ENCODE measurements around the gene PRIM1.

Gene PRIM1

GRCh38 chr12:56695327-56696101, 56.6 kb downstream of the PRIM1 start:
- no peak for DNase-seq (ENCODE audit: low read depth)
- TF ChIP-seq, protein P1, sequence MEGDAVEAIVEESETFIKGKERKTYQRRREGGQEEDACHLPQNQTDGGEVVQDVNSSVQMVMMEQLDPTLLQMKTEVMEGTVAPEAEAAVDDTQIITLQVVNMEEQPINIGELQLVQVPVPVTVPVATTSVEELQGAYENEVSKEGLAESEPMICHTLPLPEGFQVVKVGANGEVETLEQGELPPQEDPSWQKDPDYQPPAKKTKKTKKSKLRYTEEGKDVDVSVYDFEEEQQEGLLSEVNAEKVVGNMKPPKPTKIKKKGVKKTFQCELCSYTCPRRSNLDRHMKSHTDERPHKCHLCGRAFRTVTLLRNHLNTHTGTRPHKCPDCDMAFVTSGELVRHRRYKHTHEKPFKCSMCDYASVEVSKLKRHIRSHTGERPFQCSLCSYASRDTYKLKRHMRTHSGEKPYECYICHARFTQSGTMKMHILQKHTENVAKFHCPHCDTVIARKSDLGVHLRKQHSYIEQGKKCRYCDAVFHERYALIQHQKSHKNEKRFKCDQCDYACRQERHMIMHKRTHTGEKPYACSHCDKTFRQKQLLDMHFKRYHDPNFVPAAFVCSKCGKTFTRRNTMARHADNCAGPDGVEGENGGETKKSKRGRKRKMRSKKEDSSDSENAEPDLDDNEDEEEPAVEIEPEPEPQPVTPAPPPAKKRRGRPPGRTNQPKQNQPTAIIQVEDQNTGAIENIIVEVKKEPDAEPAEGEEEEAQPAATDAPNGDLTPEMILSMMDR (conservative IDR thresholded peaks at IDR 0.05; ENCODE audit: low read depth, low read length): no peak
- H3K4me3 ChIP-seq (ENCODE audit: low read depth, low read length): no peak overlapping the region

- no peak overlapping the region for H3K4me3 ChIP-seq (ENCODE audit: low read depth, low read length)
- TF ChIP-seq, protein P1 (conservative IDR thresholded peaks at IDR 0.05; ENCODE audit: low read depth, low read length): no peak
- no peak for DNase-seq (ENCODE audit: low read depth)
These were observed 58.0 kb downstream of the PRIM1 start for GRCh38 chr12:56694161-56694560.

- peak overlapping the region; percentile 56 for H3K4me3 ChIP-seq (ENCODE audit: low read depth, low read length)
- TF ChIP-seq, protein P1 (conservative IDR thresholded peaks at IDR 0.05; ENCODE audit: low read depth, low read length): no peak
- no peak for DNase-seq (ENCODE audit: low read depth)
These were observed 63.3 kb downstream of the PRIM1 start for GRCh38 chr12:56688846-56689109.

- TF ChIP-seq, protein P1 (conservative IDR thresholded peaks at IDR 0.05; ENCODE audit: low read depth, low read length): no peak
- peak within 1 kb of the TSS; percentile 94 for H3K4me3 ChIP-seq (ENCODE audit: low read depth, low read length)
- DNase-seq (ENCODE audit: low read depth): peak; percentile 99
These were observed 63.8 kb downstream of the PRIM1 start, which contains the start of gene PTGES3 for GRCh38 chr12:56688129-56688845. PTGES3 (minus strand) TSS chr12:56688284; CDS start chr12:56687999, 285 bp downstream.

DNA sequence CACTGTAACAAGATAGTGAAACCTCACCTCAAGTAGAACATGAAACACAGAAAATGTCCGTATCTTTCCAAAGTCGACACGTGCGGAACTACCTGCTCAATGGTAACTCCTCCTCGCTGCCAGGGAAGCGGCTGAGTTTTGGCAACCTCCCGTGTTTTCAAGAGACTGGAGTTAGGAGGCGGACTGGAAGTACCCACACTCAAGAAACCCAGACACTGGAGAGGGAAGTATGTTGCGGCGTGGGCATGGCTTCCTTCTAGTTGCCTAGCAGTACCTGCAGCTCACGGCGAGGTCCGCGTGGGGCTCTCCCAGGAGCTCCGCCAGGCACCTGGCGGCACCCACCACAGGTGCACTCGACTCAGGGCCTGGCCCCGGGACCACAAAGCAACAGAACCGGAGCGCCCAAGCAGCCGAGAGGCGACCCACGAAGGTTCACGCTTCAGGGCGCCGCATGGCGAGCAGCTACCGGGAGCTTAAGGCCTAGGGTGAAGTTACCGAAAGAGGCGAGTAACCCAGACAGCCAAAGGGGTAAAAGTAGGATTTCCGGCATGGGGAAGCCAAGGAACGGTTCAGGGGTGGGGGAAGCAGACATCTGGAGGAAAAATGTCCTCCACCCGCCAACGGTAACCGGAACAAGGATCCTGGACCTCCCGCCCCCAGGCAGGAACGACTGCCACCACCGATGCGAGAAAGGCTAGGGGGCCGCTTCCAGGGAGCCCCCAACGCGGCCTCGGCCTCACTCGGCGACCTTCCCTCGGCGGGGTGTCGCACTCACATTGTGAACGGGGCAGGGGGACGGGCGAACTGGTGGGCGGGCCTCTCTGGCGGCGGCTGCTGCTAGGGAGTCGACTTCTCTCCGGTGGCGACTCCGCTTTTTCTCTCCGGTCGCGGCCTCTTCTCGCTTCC, 64.6 kb downstream of the PRIM1 start:
- H3K4me3 ChIP-seq (ENCODE audit: low read depth, low read length): peak overlapping the region; percentile 94
- peak; percentile 37 for DNase-seq (ENCODE audit: low read depth)
- TF ChIP-seq, protein P1 (conservative IDR thresholded peaks at IDR 0.05; ENCODE audit: low read depth, low read length): no peak

DNA sequence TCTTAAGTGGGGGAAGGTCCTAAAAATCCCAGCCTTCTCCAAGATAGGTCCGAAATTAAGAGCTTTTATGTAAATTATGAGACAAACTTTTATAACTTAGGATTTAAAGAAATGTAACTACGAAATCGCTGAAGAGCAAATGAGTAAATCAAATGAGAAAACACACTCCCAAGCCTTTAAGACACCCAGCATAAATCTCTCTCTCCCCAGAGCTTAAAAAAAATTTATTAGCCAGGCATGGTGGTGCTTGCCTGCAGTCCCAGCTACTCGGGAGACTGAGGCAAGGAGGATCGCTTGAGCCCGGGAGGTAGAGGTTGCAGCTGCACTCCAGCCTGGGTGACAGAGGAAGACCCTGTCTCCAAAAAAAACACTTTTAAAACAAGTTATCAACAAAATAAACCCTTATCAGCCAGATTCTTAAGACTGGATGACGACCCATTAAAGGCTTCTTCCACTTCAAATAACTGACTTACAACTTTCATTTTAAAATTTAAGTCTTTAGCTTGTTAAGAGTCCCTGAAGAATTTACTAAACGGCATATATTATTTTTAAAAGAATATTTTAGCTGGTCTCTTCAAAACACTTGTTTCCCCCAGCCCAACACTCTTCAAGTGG, 67.3 kb downstream of the PRIM1 start:
- no peak for DNase-seq (ENCODE audit: low read depth)
- H3K4me3 ChIP-seq (ENCODE audit: low read depth, low read length): peak overlapping the region; percentile 39
- TF ChIP-seq, protein P1 (conservative IDR thresholded peaks at IDR 0.05; ENCODE audit: low read depth, low read length): no peak
